Stimulated activated CD4-positive, alpha-beta T cell treated with anti-CD3 and anti-CD28 coated beads, TNF-alpha, amount 100 ng/mL, for 1 hour (primary cell): ENCODE data around the gene STK24.

Experiments
- DNase-seq, 3 donors: peaks; one replicate each; pipeline ENCODE4 v3.0.0-alpha.2; 2020; ENCODE audit warnings: low read depth in 3 of 3, low spot score in 1 of 3

Gene STK24

GRCh38 chr13:98535501-98536354, 41.2 kb downstream of the STK24 start:
- DNase-seq: no peak

- DNase-seq: no peak
Observed at GRCh38 chr13:98534821-98535220, 42.1 kb downstream of the STK24 start.

- no peak for DNase-seq
Observed at GRCh38 chr13:98533912-98534311, 43.0 kb downstream of the STK24 start.

GRCh38 chr13:98532254-98532653, 44.7 kb downstream of the STK24 start:
- no peak for DNase-seq

- DNase-seq: no peak
Observed at GRCh38 chr13:98530217-98530616, 46.7 kb downstream of the STK24 start.

GRCh38 chr13:98529171-98529570, 47.7 kb downstream of the STK24 start:
- no peak for DNase-seq

- DNase-seq: no peak
Observed at GRCh38 chr13:98528663-98529064, 48.2 kb downstream of the STK24 start.

GRCh38 chr13:98527526-98527925, 49.4 kb downstream of the STK24 start:
- DNase-seq: no peak

GRCh38 chr13:98526182-98526512, 50.8 kb downstream of the STK24 start:
- no peak for DNase-seq

- DNase-seq: no peak
Observed at GRCh38 chr13:98525456-98526181, 51.3 kb downstream of the STK24 start.

- DNase-seq: no peak
Observed at GRCh38 chr13:98524793-98525192, 52.1 kb downstream of the STK24 start.

GRCh38 chr13:98524391-98524790, 52.5 kb downstream of the STK24 start:
- DNase-seq: no peak

GRCh38 chr13:98523455-98524102, 53.3 kb downstream of the STK24 start:
- no peak for DNase-seq

GRCh38 chr13:98522371-98522770, 54.5 kb downstream of the STK24 start:
- DNase-seq: no peak

- DNase-seq: no peak
Observed at GRCh38 chr13:98521461-98522247, 55.3 kb downstream of the STK24 start.

GRCh38 chr13:98520674-98521449, 56.0 kb downstream of the STK24 start:
- no peak for DNase-seq

GRCh38 chr13:98519976-98520375, 56.9 kb downstream of the STK24 start:
- DNase-seq: no peak

GRCh38 chr13:98517576-98518310, 59.2 kb downstream of the STK24 start:
- DNase-seq: no peak

- no peak for DNase-seq
Observed at GRCh38 chr13:98515818-98516465, 61.0 kb downstream of the STK24 start.
